NOMO-1 treated with dmso at 0.1 percent for 144 hours (cell line): ENCODE results near the gene PPP1R7.

Experiments
- DNase-seq: peaks from one replicate; lab custom pipeline; 2025; ENCODE audit not compliant: unreplicated experiment; lab: John Stamatoyannopoulos, UW

PPP1R7 gene

DNA sequence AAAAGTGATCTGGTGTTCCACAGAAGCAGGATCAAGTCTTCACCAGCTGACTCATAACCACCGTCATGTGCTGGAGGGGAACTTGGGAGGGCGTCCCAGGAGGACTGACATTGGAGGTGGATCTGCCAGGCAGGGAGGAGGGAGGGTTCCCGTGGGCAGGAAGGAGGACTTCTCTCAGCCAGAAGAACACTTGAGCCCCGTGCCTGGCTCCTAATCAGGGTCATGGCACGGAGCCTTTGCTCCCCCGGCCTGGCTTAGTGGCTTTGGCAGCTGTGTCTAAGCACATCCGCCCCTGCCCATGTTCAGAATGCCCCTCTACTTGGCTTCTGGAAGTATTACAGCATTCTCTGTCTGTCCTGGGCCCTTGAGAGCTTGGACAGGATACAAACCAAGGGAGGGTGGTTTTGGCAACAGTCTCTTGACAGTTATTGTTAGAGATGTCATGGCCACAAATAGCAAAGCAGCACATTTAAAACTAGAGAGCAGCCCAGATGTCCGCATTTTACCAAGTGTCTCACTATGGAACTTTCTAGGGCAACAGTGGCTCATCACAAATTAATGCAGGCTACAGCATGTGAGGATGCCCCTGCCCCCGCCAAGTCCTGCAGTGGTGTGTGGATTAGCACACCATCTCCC is 11.5 kb downstream of the PPP1R7 start:
- no peak for DNase-seq

DNA sequence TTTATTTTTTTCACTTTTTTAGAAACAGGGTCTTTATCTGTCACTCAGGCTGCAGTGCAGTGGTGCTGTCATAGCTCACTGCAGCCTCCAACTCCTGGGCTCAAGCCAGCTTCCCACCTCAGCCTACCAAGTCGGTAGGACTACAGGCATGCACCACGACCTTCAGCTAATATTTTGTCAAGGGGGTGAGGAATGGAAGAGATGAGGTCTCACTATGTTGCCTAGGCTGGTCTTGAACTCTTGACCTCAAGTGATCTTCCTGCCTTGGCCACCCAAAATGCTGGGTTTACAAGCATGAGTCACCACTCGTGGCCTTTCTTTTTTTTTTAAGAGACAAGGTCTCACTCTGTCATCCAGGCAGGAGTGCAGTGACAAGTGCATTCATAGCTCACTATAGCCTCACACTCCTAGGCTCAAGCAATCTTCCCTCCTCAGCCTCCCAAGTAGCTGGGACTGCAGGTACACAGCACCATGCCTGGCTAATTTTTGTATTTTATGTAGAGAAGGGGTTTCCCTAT is 13.4 kb downstream of the PPP1R7 start:
- no peak for DNase-seq

DNA sequence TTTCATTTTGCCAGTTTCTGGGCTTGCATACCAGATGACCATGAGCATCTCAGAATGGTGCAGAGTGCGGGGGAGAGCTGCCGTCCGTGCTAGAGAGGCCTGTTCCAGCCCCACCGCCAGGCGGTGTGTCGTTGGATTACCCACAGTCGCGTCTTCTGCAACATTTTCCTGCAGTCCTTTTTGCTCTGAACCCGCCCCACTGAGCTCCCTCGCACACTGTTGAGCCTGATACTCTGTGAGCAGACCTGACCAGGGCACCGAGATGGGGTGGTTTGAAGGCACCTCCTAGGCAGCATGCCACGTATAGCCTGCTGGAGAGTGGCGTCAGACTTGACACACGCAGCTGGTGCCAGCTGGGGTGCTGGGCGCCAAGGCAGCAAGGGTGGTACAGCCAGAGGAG is 18.1 kb downstream of the PPP1R7 start:
- DNase-seq: no peak

DNA sequence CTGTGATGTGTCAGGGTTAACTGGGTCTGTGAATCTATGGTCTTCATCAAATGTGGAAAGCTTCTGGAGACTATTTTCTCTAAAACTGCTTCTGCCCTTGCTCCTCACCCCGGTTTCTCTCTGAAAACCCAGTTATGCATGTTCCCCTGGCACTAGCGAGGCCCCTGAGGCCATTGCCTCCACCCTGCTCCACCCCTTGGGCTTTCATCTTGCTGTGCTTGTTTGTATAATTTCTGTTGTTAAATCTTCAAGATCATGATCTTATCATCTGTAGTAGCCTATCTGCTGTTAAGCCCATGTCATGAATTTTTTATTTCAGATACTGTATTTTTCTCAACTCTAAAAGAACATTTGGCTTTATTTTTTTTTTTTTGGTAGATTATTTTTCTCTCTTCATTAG is 23.3 kb downstream of the PPP1R7 start:
- DNase-seq: no peak

DNA sequence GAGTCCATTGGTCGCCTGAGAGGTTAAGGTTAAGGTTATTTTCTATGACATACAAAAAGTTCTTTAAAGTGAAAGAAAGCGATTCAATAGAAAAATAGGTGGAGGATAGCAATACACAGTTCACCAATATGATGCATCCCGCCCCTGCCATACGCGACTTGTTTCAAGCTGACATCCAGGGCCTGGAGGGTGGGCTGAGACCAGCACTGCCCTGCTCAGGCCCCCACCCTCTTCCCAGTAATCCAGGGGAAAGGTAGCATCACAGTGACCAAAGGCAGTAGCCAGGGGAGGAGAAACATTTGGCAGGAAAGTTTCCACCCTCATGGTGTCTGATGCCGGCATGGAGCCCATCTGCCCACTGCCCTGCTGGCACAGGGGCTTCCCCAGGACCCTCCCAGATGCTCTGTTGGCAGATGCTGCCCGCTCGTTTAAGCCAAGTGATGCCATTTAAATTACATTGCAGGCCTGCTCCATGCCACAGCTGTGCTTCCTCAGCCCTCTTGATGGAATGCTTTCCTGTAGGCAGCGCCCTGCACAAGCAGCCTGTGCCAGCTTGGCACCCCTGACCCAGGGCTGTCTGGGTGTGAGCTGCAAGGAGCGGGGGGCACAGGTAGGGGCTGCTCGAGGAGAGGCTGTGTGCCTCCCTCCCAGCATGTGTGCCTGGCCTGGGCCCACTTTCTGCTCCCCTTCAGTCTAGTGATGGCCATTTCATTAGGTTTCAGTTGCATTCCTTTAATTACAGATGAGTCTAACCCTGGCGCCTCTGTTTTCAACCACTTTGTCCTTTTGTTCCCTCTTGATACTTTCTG is 27.5 kb downstream of the PPP1R7 start:
- no peak for DNase-seq

DNA sequence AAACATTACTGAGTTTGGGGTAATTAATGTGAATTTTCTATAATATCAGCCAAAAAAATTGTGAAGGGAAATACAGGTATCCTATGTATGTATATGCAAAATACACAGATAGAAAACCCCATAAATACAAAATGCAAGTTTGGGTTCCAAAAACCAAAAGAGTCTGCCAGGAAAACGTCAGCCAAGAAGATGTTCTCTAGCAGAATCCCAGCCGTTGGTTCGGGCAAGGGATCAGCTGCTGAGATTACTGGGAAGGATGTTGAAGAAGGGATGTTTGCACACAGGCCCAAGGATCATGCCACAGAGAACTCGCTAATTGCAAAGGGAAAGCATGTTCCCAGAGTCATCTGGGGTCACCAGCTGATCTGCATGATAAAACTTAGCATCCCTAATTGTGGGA is 28.7 kb downstream of the PPP1R7 start:
- no peak for DNase-seq

DNA sequence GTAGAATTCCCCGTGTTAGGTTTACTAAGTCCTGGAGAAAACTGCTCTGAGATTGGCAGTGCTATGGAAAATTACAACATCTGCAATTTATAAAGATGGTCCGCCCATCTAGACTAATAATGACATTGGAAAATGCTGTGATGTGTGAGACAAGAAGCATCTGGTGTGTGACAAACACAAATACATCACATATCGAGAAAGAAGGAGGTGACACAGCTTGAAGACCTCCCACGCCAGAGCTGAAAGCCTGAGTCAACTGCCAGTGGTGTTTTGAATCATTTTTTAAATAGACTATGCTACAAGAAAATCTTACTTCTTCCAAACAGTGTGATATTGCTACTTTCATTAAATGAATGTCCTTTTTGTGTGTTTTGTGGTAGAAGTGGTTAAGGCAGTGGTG is 29.6 kb downstream of the PPP1R7 start:
- no peak for DNase-seq

DNA sequence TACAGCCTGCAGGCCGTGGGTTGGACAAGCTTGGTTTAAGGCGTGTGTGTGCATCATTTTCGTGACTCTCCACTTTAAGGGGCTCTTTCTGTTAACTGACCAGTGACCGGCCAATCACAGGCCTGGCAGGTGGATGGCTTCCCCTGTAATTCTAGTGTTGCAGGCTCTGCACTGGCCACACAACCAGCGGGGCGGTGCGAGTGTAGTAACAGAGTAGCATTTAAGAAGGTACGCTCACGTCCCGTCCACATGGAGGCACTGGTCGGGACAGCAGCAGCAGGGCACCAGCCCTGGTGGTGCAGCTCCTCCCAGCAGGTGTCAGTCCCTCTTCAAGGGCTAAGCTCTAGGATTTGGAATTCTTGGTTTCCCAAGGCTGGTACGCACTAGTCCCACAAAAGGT is 30.2 kb downstream of the PPP1R7 start:
- no peak for DNase-seq

DNA sequence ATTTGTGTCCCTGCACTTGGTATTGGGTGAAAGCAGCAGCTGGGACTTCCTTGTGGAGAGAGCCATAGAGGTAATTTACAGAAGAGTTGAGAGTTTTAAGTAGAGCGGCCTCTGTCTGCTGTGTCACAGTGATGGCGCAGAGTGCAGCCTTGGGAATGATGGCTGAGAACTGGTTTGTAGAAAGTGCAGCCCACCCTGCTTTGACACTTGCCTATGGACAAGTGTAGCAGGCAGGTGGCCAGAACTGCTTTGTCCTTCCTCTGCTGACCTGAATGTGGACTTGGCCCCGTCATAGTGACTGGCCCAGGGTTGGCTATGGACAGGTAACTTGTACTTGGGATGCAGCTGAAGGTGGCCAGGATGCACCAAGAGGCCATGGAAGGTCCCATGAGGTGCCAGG is 31.9 kb downstream of the PPP1R7 start:
- no peak for DNase-seq

DNA sequence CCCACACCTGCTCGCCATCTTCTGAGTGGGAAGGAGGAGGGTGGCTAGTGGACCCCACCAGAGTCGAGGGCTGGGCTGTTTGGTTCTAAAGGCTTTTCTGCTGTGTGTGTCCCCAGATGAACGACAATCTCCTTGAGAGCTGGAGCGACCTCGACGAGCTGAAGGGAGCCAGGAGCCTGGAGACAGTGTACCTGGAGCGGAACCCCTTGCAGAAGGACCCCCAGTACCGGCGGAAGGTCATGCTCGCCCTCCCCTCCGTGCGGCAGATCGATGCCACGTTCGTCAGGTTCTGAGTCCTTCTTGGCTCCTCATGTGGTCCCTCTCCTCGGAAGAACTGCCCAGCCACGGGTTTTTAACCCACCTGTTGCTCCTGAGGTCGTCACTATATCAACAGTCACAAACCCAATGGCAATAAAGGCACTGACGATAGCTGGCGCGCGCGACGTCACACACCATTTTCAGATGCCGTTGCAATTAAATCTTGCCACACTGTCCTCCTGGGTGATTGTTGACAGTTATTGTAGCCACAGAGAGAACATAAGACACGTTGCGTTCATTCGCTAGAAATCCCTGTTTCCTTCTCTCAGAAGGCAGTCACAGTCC is 32.4 kb downstream of the PPP1R7 start:
- no peak for DNase-seq

DNA sequence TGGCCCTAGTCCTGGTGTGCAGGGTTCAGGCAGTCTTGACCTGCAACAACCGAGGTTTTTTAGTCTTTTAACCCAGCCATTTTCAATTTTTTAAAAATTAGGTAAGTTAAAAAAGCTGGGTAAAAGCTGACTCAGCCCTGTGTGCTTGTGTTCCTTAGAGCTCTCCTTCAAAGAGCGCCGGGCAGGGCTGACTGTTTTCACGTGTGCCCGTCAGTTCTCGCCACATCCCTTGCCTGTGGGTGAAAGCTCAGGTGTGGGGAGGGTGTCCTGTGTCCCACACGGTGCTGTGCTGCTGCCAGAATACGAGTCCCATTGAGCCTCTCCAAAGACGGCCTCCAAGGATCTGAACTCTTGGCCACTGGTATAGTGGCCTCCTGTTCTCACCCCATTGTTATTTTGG is 33.0 kb downstream of the PPP1R7 start:
- DNase-seq: no peak

DNA sequence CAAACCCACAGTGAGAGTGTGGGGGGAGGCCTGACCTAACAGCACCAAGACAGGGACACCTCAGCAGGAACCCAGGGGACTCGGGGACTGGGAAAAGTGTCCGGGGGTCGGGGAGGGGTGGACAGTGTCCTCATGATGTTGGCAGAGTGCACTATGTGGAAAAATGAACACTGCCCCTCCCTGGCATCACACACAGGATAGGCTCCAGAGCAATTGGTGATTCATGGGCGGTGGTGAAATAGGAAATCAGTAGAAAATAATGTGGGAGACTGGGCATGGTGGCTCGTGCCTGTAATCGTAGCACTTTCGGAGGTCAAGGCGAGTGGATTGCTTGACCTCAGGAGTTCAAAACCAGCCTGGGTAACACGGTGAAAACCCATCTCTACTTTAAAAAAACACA is 34.6 kb downstream of the PPP1R7 start:
- DNase-seq: no peak

DNA sequence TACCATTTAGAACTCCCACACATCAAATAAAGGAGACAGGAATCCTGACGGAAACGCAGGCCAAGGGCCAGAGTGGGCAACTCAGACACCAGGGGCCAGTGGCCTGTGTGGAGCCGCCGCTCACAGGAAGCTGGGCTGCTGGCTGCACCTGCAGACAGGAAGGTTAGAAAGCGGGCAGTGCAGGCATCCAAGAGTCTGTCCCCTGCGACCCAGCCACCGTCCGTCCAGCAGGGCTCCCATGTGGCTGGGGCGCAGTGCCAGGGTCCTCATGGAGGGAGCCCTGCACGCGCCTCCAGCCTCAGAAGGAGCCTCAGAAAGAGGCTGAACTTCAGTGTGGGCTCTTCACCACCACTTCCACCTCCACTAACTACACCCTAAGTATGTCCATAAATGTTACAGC is 35.7 kb downstream of the PPP1R7 start:
- no peak for DNase-seq

DNA sequence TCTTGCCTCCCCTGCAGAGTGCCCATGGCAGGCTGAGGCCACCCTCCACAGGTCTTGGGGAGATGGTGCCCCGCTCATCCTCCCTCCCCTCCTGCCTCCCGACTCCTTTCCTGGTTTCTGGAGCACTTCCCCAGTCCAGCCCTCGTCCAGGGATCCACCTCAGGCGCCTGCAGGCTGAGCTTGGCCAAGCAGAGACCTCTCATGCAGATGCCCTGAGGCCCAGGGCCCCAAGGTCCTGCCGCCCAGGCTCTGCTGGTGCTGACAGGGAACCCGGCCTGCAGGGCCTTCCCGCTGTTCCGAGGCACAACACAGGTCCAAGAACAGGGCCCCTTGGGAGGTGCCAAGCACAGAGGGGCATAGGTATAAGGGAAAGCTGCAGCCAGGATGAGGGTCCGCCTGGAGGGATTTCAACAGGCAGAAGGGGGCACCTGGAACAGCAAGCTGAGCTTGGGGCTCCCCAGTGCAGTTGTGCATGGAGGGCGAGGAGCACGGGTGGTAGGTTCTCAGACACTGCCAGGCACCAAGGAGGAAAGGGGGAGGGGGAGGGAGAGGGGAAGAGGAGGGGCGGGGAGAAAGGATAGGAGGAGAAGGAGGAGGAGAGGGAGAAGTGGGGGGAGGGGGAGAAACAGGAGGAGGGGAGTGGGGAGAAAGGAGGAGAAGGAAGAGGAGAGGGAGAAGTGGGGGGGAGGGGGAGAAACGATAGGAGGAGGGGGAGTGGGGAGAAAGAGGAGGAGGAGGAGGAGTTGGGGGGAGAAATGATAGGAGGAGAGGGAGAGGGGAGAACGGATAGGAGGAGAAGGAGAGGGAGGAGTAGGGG is 37.0 kb downstream of the PPP1R7 start:
- no peak for DNase-seq

DNA sequence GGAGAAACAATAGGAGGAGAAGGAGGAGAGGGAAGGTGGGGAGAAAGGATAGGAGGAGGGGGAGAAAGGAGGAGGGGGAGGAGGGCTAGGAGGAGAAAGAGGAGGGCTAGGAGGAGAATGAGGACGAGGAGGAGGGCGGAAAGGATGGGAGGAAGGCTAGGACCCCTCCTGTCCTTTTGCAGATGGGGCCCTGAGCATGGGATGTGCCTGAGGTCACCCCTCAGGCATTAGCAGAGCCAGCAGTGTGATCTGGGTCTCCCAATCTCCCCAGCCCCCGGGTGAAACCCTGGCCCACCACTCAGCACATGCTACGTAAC is 37.6 kb downstream of the PPP1R7 start:
- DNase-seq: no peak

DNA sequence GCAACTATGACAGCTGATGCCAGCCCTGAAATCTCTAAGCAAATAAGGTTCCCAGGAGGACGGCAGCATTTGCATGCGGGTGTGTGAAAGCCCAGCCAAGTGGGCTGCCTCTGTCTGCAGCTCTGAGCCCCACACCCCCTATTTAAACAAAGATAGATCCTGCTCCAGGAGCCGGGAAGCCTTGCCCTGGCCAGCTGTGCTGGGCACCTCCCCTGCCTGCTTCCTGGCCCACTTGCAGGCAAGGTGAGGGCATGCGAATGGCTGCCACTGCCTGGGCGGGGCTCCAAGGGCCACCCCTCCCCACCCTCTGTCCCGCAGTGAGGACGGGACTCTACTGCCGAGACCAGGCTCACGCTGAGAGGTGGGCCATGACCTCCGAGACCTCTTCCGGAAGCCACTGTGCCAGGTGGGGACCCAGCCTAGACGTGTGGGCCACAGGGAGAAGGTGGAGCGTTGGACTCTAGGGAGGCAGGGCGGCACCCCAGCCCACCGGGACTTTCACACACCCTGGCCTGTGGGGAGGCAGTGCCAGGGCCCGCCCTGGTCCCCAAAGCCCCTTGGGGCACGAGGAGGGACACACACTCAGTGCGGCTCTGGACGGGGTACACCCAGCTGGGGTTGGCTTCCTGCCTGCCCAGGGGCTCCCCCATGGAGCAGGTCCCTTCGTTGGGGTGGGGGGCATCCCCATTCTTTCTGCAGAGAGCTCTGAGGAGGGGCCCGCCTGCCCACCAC is 38.3 kb downstream of the PPP1R7 start, which contains the start of gene ANO7:
TSS of gene ANO7 (plus strand) at position 317 of the 732 bp plus-strand sequence. CDS start 1,387 bp downstream, outside the sequence.
- no peak for DNase-seq

DNA sequence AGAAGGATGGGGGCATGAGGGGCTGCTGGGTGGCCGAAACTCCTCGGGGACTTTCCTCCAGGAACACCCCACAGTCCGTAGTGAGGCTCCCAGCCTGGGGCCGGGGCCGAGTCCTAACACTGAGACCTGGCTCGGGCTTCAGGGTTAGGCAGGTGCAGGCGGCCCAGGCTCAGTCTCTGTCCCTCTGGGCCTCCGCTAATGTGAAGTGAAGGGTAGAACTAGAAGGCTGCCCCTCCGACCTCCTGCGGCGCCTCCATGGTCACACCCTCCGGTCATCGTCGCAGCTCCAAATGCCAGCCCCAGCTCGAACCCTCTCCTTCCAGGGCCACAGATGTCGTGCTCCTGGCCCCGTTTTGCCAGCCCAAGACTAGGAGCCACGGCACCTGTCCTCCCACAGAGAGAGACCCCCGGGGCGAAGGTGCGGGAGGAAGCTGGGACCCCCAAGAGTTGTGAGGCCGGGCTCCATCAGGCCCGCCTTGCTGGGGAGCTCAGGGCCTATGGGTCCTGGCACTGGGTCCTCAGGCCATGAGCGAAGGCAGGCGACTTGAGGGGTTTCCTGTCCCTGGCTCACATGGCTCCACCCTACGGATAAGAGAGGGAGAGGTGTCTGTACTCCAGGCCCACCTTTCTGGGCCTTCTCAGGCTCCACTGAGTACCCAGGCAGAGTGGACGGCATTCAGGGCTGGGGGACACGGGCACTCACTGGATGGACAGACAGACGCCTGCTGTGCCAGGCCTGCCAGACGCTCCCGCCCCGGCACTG is 39.0 kb downstream of the PPP1R7 start:
- DNase-seq: no peak

DNA sequence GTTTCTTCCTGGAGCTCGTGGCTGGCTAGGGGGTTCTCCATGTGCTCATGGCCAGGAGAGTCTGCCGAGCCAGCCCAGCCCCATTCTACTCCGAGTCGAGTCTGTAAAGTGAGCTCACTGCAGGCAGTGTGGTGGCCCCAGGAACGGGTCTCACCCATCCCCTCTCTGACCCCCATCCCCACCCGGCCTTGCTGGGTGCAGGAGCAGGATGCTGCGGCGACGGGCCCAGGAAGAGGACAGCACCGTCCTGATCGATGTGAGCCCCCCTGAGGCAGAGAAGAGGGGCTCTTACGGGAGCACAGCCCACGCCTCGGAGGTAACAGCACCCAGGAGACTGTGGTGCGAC is 39.6 kb downstream of the PPP1R7 start:
- DNase-seq: no peak

DNA sequence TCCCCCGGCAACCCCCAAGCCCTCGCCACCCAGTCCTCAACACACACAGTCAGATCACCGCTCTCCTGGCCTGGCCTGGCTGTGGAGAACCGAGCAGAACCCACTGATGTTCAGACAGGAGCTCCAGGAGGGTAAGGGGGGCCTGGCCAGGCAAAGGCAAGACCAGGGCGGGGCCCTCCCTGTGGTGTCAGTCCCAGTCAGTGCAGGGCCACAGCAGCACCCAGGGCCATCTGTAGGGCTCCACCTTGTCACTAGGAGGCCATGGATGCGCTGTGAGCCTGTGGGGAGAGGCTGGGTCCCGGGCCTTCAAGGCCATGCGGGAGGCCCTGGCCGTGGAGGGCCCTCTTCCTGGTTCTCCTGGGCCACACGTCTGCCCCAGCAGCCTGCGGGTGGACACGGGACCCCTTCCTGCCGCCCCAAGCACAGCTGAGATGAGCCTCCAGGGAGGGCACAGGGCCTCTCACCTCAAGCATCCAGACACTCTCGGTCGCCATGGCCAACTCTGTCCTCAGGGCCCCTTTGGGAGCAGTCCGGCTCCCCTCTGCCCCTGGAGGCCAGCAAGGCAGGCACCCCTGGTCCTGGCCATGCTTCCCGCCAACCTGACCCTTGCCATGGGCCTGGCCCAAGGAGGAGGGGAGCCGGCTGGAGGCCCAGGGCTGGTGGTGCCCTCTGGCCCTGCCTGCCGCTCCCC is 40.2 kb downstream of the PPP1R7 start:
- DNase-seq: no peak

DNA sequence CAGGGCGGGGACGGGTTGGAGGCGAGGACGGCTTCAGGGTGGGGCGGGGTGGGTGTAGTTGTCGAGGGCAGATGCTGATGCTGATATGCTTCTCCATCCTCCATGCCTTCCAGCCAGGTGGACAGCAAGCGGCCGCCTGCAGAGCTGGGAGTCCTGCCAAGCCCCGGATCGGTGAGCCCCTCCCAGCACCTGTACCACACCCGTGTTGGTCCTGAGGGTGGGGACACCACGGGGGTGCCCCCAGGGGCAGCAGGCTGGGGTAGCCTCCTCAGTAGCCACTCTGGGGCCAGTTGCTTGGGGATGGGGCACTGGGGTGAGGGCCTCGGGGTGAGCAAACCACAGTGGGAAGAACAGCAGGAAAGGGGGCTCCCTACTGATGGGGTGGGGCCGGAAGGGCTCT is 40.8 kb downstream of the PPP1R7 start:
- no peak for DNase-seq
